Activated CD8-positive, alpha-beta T cell treated with anti-CD3 and anti-CD28 coated beads, Interleukin-2, amount 10 ng/mL, durations not matched to agents 7 days and 5 days (primary cell): Measurements from ENCODE around the gene OARD1. TPM values are rescaled to one million over a fixed set of nuclear protein-coding genes. Genes with fewer than 3 reads are reported as not detected.
A peak's percentile ranks its signal among the peaks of the same experiment; 100 is the strongest.

Experiments used
- ATAC-seq: fragments of 150-1000 bp; cut with Tn5 transposase; one replicate; pipeline ENCODE4 v1.10.0; 2021; ENCODE audit warnings: moderate library complexity
- CTCF ChIA-PET: fragments of 350-600 bp; sonication (Branson Sonifier 250); formaldehyde crosslinking; loops from one replicate; lab custom pipeline; 2021; ENCODE audit warnings: antibody characterized with exemption; lab: Charles Lee
- POLR2A ChIA-PET: fragments of 350-600 bp; sonication (Branson Sonifier 250); formaldehyde crosslinking; loops from one replicate; lab custom pipeline; 2021; ENCODE audit warnings: antibody characterized with exemption; lab: Charles Lee
- DNase-seq: peaks from one replicate; pipeline ENCODE4 v3.0.0-alpha.2; 2020
- H3K27ac Mint-ChIP-seq: one replicate; pipeline ENCODE4 v1.8.0; 2021; ENCODE audit warnings: mild to moderate bottlenecking, mixed read lengths
- H3K27me3 Mint-ChIP-seq: one replicate; pipeline ENCODE4 v1.8.0; 2021; ENCODE audit warnings: low read depth, mixed read lengths
- H3K36me3 Mint-ChIP-seq: one replicate; pipeline ENCODE4 v1.8.0; 2021; ENCODE audit warnings: low read depth, mixed read lengths
- H3K4me1 Mint-ChIP-seq: one replicate; pipeline ENCODE4 v1.8.0; 2021; ENCODE audit warnings: low read depth, mixed read lengths
- H3K4me3 Mint-ChIP-seq: one replicate; pipeline ENCODE4 v1.8.0; 2021; ENCODE audit warnings: mild to moderate bottlenecking, mixed read lengths
- H3K9me3 Mint-ChIP-seq: one replicate; pipeline ENCODE4 v1.8.0; 2022; ENCODE audit warnings: mixed read lengths; ENCODE audit not compliant: insufficient read depth
- total RNA-seq, 2 experiments: library from RNA; stranded (reverse); gene quantifications; one replicate each; pipeline ENCODE4 v1.2.3, GENCODE V29; 2021

OARD1 gene
- total RNA-seq, 2 experiments from 2014 or later = 30.2 to 31.9 TPM

DNA sequence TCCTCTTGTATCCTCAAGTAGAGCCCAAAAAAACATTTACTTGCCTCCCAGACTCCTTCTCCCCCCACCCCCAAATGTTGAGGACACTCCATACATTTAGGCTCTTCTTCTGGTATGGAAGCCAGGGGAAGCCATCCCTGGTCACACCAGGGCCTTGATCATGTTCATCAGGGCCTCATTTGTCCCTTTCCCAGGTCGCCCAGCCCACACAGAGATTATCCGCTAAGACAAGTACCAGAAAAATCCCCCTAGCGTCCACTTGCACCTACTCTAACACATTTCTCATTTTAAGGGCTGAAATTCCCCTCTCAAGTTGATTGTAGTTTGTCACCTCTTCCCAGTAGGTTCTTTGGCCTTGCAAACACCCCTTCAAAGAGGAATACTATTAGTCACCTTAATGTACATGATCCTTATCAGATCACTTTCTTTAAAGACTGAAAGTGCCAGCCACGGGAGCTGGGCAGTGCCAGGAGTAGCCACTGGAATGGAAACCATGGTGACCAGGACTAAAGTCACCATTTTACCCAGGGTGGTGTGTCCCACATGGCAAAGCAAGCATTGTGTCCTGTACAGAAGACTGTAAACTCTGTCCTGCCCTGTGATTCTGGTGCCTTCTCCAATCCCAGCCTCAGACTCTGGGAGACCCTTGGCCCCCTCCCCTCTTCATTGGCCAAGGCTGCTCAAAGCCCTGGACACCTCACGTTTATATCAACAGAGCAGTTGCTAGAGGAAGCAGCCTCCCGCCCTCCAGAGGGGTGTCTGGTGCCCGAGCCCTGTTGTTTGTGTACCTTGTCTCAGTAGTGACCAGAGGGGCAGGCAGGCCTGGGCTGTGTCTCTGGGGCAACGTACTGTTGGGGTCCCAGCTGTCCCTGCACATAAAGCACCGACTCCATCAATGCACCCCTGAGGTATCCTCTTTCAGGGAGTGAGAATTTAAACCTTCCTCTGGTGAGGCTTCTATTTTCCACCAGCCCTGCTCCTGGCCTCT is 24.1 kb downstream of the OARD1 start:
- H3K4me3 Mint-ChIP-seq = no peak overlapping the region
- no peaks in the 10 kb centered on the region for H3K9me3 Mint-ChIP-seq
- no peaks in the 10 kb centered on the region for H3K27me3 Mint-ChIP-seq
- ChIA-PET POLR2A (interaction anchor here (1.5 to 2.0 kb wide), 2 partner anchors 20 to 23 kb away, joined by 4 to 5 read pairs; no protein-coding TSS in a partner anchor), CTCF (interaction anchor here (4.8 to 5.7 kb wide), 2 partner anchors 8 to 20 kb away, joined by 27 to 35 read pairs; partner anchors contain the start of gene UNC5CL)
- ATAC-seq = no peak
- no peak for DNase-seq
- no peak overlapping the region for H3K27ac Mint-ChIP-seq
- H3K36me3 Mint-ChIP-seq = peaks cover 8% of the 10 kb centered on the region
- H3K4me1 Mint-ChIP-seq = peaks cover 17% of the 10 kb centered on the region

- Mint-ChIP-seq H3K4me3 (no peak overlapping the region), H3K9me3 (no peaks in the 10 kb centered on the region), H3K36me3 (peaks cover 8% of the 10 kb centered on the region), H3K4me1 (peaks cover 11% of the 10 kb centered on the region), H3K27me3 (no peaks in the 10 kb centered on the region), H3K27ac (no peak overlapping the region)
- ATAC-seq = no peak
- POLR2A ChIA-PET = no interaction called here
- CTCF ChIA-PET = interaction anchor here (4.8 kb wide), 1 partner anchor 19 kb away, joined by 27 read pairs; no protein-coding TSS in a partner anchor
- no peak for DNase-seq
Measured at GRCh38 chr6:41047306-41047705, 24.9 kb downstream of the OARD1 start.

- POLR2A ChIA-PET = interaction anchor here (0.7 to 1.0 kb wide), 2 partner anchors 11 to 18 kb away, joined by 3 read pairs; no protein-coding TSS in a partner anchor
- H3K27ac Mint-ChIP-seq = no peak overlapping the region
- ATAC-seq (no peak), DNase-seq (no peak)
- no peaks in the 10 kb centered on the region for H3K4me1 Mint-ChIP-seq
- no peaks in the 10 kb centered on the region for H3K27me3 Mint-ChIP-seq
- no peaks in the 10 kb centered on the region for H3K36me3 Mint-ChIP-seq
- no peak overlapping the region for H3K4me3 Mint-ChIP-seq
- H3K9me3 Mint-ChIP-seq = no peaks in the 10 kb centered on the region
- CTCF ChIA-PET = interaction anchor here (1.1 to 4.8 kb wide), 5 partner anchors 8 to 21 kb away, joined by 3 to 27 read pairs (median 5); no protein-coding TSS in a partner anchor
Measured at GRCh38 chr6:41046084-41046483, 26.1 kb downstream of the OARD1 start.

DNA sequence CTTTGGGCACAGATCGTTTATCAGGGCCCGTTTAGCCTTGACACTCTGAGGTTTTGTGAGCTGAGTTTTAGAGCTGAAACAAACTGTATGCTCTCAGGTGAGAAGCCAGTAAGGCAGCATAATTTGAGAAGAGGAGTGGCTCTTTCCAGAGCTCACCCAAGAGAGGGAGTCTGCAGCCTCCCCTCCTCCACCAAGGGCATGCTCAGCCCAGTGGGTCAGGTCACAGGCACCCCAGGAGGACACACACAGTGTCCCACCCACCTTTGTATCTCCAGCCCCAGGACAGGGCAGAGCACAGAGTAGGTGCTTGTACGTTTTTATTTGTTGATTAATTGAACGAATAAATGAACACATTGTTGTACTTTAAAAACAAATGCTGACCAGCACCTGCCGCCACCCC is 26.5 kb downstream of the OARD1 start:
- no peak for DNase-seq
- ChIA-PET CTCF (interaction anchor here (1.1 to 4.8 kb wide), 6 partner anchors 8 to 18 kb away, joined by 3 to 27 read pairs (median 5); no protein-coding TSS in a partner anchor), POLR2A (interaction anchor here (0.6 to 0.7 kb wide), 2 partner anchors 17 to 218 kb away, joined by 3 to 7 read pairs; no protein-coding TSS in a partner anchor)
- no peaks in the 10 kb centered on the region for H3K27me3 Mint-ChIP-seq
- ATAC-seq = no peak
- no peaks in the 10 kb centered on the region for H3K36me3 Mint-ChIP-seq
- no peak overlapping the region for H3K27ac Mint-ChIP-seq
- H3K4me1 Mint-ChIP-seq = peaks cover 4% of the 10 kb centered on the region
- H3K9me3 Mint-ChIP-seq = no peaks in the 10 kb centered on the region
- no peak overlapping the region for H3K4me3 Mint-ChIP-seq

DNA sequence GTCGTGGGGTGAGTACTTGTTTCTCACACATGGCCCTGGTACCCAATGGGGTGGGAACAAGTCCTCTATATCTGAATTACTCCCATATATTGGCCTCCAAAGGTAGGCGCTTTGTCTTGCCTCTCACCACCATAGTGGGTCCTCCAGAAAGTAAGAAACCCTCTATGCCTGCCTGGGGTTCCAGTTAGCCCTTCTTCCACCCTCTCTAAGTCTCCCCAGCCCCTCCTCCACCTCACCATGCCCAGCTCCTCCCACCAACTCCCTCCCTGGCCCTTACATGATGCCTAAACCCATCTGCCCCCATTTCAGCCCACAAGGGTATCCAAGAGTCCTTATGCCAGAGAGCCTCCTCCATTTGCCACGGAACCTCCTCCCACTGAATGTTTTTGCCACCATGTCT is 29.0 kb downstream of the OARD1 start:
- Mint-ChIP-seq H3K36me3 (no peaks in the 10 kb centered on the region), H3K4me3 (no peak overlapping the region), H3K9me3 (no peaks in the 10 kb centered on the region), H3K27ac (no peak overlapping the region), H3K4me1 (peaks cover 9% of the 10 kb centered on the region), H3K27me3 (no peaks in the 10 kb centered on the region)
- POLR2A ChIA-PET = no interaction called here
- CTCF ChIA-PET = interaction anchor here (4.8 kb wide), 1 partner anchor 15 kb away, joined by 27 read pairs; no protein-coding TSS in a partner anchor
- DNase-seq (no peak), ATAC-seq (no peak)

DNA sequence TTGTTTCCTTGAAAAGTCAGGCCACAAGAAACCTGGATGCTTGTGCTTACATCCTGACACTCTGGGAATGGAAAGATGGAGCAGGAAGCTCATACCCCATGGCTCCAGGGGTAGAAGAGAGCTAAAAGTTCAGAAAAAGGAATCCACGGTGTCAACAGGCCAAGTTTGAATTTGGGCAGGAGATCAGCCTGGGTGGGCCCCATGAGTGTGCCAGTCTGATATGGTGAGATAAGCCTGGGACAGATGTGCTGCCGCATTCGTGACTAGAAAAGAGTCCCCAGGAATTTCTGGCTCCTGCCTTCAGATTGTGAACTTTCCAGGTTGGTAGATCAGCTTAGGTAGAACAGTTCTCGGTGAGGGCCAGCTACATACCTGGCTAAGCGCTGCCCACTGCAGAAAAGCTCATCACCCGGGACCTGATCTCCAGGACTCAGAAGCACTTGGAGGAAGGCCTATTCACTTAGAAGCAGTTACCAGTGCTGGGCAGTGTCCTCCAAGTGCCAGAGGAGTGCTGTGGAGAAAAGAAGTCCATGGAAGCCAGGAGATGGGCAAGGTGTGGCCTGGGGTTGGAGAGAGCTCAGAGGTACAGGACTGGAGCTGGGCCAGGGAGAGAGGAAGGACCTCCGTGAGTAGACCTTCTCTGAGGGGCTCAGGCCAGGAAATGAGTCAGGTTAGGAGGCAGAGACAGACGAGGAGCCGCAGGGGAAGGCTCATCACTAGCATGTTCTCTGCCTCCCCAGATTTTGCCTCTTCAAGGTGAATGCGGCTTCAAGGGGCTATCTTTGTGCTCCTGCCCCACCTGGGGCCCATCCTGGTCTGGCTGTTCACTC is 29.7 kb downstream of the OARD1 start, which contains the start of gene TSPO2:
TSPO2 (plus strand) TSS at position 242 of the 830 bp plus-strand sequence; CDS start at position 761, 519 bp downstream.
- peaks cover 9% of the 10 kb centered on the region for H3K4me1 Mint-ChIP-seq
- ATAC-seq (no peak), DNase-seq (no peak)
- no peaks in the 10 kb centered on the region for H3K36me3 Mint-ChIP-seq
- CTCF ChIA-PET = interaction anchor here (1.0 to 1.3 kb wide), 3 partner anchors 14 to 140 kb away, joined by 3 to 5 read pairs (median 4); no protein-coding TSS in a partner anchor
- H3K27me3 Mint-ChIP-seq = no peaks in the 10 kb centered on the region
- H3K9me3 Mint-ChIP-seq = no peaks in the 10 kb centered on the region
- H3K4me3 Mint-ChIP-seq = no peak within 1 kb of the TSS
- H3K27ac Mint-ChIP-seq = peak within 1 kb of the TSS; percentile 39
- POLR2A ChIA-PET = interaction anchor here (1.3 kb wide), 1 partner anchor 11 kb away, joined by 3 read pairs; the partner anchor contains the start of gene APOBEC2

- no peak overlapping the region for H3K4me3 Mint-ChIP-seq
- CTCF ChIA-PET = interaction anchor here (2.4 to 6.6 kb wide), 5 partner anchors 10 to 29 kb away, joined by 7 to 130 read pairs (median 35); partner anchors contain the start of gene APOBEC2
Measured at GRCh38 chr6:41040940-41041536, 31.1 kb downstream of the OARD1 start.

DNA sequence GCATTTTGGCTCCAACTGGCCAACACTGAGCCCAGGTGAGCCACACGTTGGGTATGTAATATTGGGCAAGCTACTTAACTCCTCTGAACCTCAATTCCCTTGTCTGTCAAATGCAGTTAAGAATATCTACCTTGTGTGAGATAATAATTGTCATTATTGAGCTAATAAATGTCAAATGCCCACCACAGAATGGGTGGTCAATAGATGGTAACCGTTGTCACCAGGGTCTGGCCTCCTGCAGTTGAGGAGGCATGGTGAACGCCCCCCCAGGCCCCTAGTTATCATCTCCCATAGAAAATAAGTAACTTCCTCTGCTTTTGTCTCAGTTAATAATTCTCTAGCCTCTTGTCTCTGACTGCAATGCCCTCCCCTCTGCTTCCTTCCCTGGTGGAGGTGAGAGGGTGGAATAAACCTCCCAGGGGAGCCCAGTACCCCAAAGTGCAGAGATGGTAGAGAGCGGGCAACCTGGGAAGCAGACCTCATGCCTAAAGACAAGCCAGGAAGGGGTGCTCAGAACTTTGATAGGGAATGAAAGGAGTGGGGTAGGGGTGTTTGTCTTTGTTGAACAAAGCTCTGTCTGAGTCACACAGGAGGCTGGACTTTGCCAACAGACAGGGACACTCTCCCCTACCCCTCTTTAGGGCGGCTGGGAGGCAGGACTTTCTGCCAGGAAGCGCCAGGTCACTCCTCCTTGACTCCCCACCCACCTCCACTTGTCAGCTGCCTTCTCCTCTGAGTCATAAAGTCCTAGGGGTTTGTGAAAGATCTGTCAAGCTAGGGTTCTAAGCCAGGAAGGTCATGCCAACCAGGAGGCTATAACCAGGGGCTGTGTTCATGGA is 31.8 kb downstream of the OARD1 start:
- no peaks in the 10 kb centered on the region for H3K27me3 Mint-ChIP-seq
- H3K27ac Mint-ChIP-seq = peak overlapping the region; percentile 27
- peaks cover 12% of the 10 kb centered on the region for H3K4me1 Mint-ChIP-seq
- no peak for ATAC-seq
- no peak overlapping the region for H3K4me3 Mint-ChIP-seq
- ChIA-PET CTCF (interaction anchor here (0.9 to 6.6 kb wide), 11 partner anchors 10 to 142 kb away, joined by 3 to 130 read pairs (median 7); partner anchors contain the start of gene APOBEC2), POLR2A (interaction anchor here (2.1 kb wide), 1 partner anchor 12 kb away, joined by 11 read pairs; no protein-coding TSS in a partner anchor)
- H3K36me3 Mint-ChIP-seq = no peaks in the 10 kb centered on the region
- H3K9me3 Mint-ChIP-seq = no peaks in the 10 kb centered on the region
- peak; percentile 26 for DNase-seq

More at GRCh38 chr6:41040940-41041536, 31.1 kb downstream of the OARD1 start:
- ATAC-seq (no peak), DNase-seq (no peak)
- Mint-ChIP-seq H3K9me3 (no peaks in the 10 kb centered on the region), H3K27me3 (no peaks in the 10 kb centered on the region), H3K27ac (no peak overlapping the region), H3K36me3 (no peaks in the 10 kb centered on the region), H3K4me1 (peaks cover 12% of the 10 kb centered on the region)
- POLR2A ChIA-PET = interaction anchor here (1.3 to 2.1 kb wide), 2 partner anchors 12 to 13 kb away, joined by 3 to 11 read pairs; partner anchors contain the start of gene APOBEC2

- Mint-ChIP-seq H3K36me3 (no peaks in the 10 kb centered on the region), H3K4me3 (no peak within 1 kb of the TSS), H3K4me1 (peaks cover 12% of the 10 kb centered on the region), H3K9me3 (no peaks in the 10 kb centered on the region), H3K27ac (no peak within 1 kb of the TSS), H3K27me3 (no peaks in the 10 kb centered on the region)
- ChIA-PET POLR2A (interaction anchor here (0.6 to 2.1 kb wide), 2 partner anchors 11 to 481 kb away, joined by 3 to 11 read pairs; no protein-coding TSS in a partner anchor), CTCF (interaction anchor here (0.7 to 6.6 kb wide), 14 partner anchors 11 to 281 kb away, joined by 3 to 130 read pairs (median 7); partner anchors contain the start of gene APOBEC2)
- DNase-seq (peak; percentile 79), ATAC-seq (peak; percentile 89)
Measured at GRCh38 chr6:41039060-41039998, 32.8 kb downstream of the OARD1 start, which contains the start of gene UNC5CL. Gene UNC5CL (minus strand): TSS chr6:41039221. CDS start chr6:41035074, 4,147 bp downstream.
